ENCODE data around the gene DNALI1. TPM values are rescaled to one million over a fixed set of nuclear protein-coding genes. Genes with fewer than 3 reads are reported as not detected.

Gene DNALI1
- total and polyA plus RNA-seq, 7 donors = 0.82 to 2.1 (median 1.2) TPM

GRCh38 chr1:37593726-37594125, 37.0 kb downstream of the DNALI1 start:
- WGBS, 3 donors = 92 to 94% (median 93%) methylated on average over 6 of the region's 6 CpGs
- ATAC-seq = no peak
- H3K27me3 ChIP-seq (ENCODE audit: insufficient read depth in 3 of 3, low read length in 2 of 3) = no peaks in the 10 kb centered on the region
- no peak overlapping the region for H3K27ac ChIP-seq
- no peaks in the 10 kb centered on the region for H3K9me3 ChIP-seq
- DNase-seq = no peak
- TF ChIP-seq CTCF (IDR thresholded peaks at IDR 0.05) = no peak
- H3K4me1 ChIP-seq = peaks cover 18% of the 10 kb centered on the region
- peaks cover 12 to 49% of the 10 kb centered on the region in 2 donors for H3K36me3 ChIP-seq (ENCODE audit: insufficient read depth in 1 of 2, low read depth in 1 of 2)
- H3K4me3 ChIP-seq = no peak overlapping the region
- intact Hi-C loops (cut with DNase I) = loop anchor here (5.0 to 10.0 kb wide), 4 partner anchors 41 to 1241 kb away; partner anchors contain the start of genes C1orf122 (in 1 of the 2), SNIP1 (in 1 of the 2) and YRDC (in 1 of the 2)

- intact Hi-C loops (cut with DNase I) = loop anchor here in 1 of 2 donors (5.0 to 10.0 kb wide), 3 partner anchors 87 to 1239 kb away; partner anchors contain the start of genes C1orf122 and YRDC
- Histone ChIP-seq H3K36me3 (ENCODE audit: insufficient read depth in 1 of 2, low read depth in 1 of 2) (peaks cover 9 to 30% of the 10 kb centered on the region in 2 donors), H3K27me3 (ENCODE audit: insufficient read depth in 3 of 3, low read length in 2 of 3) (peaks cover 0 to 2% (median 0%) of the 10 kb centered on the region in 3 donors), H3K9me3 (no peaks in the 10 kb centered on the region), H3K27ac (peak within 1 kb of the TSS; percentile 94), H3K4me3 (peak within 1 kb of the TSS; percentile 91), H3K4me1 (peaks cover 18% of the 10 kb centered on the region)
- DNase-seq (peak; percentile 97 to 99), ATAC-seq (peak; percentile 100)
- 0 to 1% (median 0%) methylated on average over 50 to 51 of the region's 51 CpGs for WGBS, 3 donors
- no peak for TF ChIP-seq CTCF (IDR thresholded peaks at IDR 0.05)
These were observed 38.9 kb downstream of the DNALI1 start, which contains the start of gene GNL2 for GRCh38 chr1:37595440-37596181. Gene GNL2 (minus strand): TSS chr1:37595937. CDS start chr1:37595822, 115 bp downstream.

- H3K4me1 ChIP-seq = peaks cover 18% of the 10 kb centered on the region
- H3K4me3 ChIP-seq = peak overlapping the region; percentile 91
- H3K27me3 ChIP-seq (ENCODE audit: insufficient read depth in 3 of 3, low read length in 2 of 3) = peaks cover 0 to 2% (median 0%) of the 10 kb centered on the region in 3 donors
- DNase-seq (no peak), ATAC-seq (peak in 3 of 4 donors; percentile 6 to 36 (median 13))
- intact Hi-C loops (cut with DNase I) = loop anchor here in 1 of 2 donors (5.0 to 10.0 kb wide), 3 partner anchors 86 to 1239 kb away; partner anchors contain the start of genes C1orf122 and YRDC
- 0% methylated on average over 3 of the region's 3 CpGs for WGBS, 3 donors
- TF ChIP-seq CTCF (IDR thresholded peaks at IDR 0.05) = no peak
- peak overlapping the region; percentile 94 for H3K27ac ChIP-seq
- no peaks in the 10 kb centered on the region for H3K9me3 ChIP-seq
- peaks cover 6 to 24% of the 10 kb centered on the region in 2 donors for H3K36me3 ChIP-seq (ENCODE audit: insufficient read depth in 1 of 2, low read depth in 1 of 2)
These were observed 39.5 kb downstream of the DNALI1 start for GRCh38 chr1:37596182-37596667.

GRCh38 chr1:37599940-37600339, 43.2 kb downstream of the DNALI1 start:
- WGBS, 3 donors = 57 to 64% (median 58%) methylated on average over 5 of the region's 5 CpGs
- intact Hi-C loops (cut with DNase I) = loop anchor here in 1 of 2 donors (5.0 to 10.0 kb wide), 3 partner anchors 82 to 1235 kb away; partner anchors contain the start of genes C1orf122 and YRDC
- no peak for TF ChIP-seq CTCF (IDR thresholded peaks at IDR 0.05)

More at GRCh38 chr1:37599940-37600339, 43.2 kb downstream of the DNALI1 start:
- H3K27me3 ChIP-seq (ENCODE audit: insufficient read depth in 3 of 3, low read length in 2 of 3) = peaks cover 0 to 2% (median 0%) of the 10 kb centered on the region in 3 donors
- ATAC-seq = no peak
- DNase-seq = no peak
- H3K27ac ChIP-seq = no peak overlapping the region
- H3K4me1 ChIP-seq = peaks cover 10% of the 10 kb centered on the region
- no peaks in the 10 kb centered on the region for H3K36me3 ChIP-seq (ENCODE audit: insufficient read depth in 1 of 2, low read depth in 1 of 2)
- no peak overlapping the region for H3K4me3 ChIP-seq
- no peaks in the 10 kb centered on the region for H3K9me3 ChIP-seq

Measured in psoas muscle (tissue), 8 donors.